Body of pancreas (tissue), 4 donors: Measurements from ENCODE around the gene ACOX1.

Experiments used
- CTCF ChIP-seq, 7 experiments: fragments of 450-650 bp in 4 of 7; fragments of 200-600 bp in 3 of 7; sonication (generic) in 3 of 7; IDR thresholded peaks; one replicate each; pipeline ENCODE4 v1.5.1; 2016 to 2019; ENCODE audit warnings: antibody characterized with exemption in 7 of 7
- POLR2A ChIP-seq, 3 donors: fragments of 450-650 bp; IDR thresholded peaks; one replicate each; pipeline ENCODE4 v1.6.1; 2016; ENCODE audit warnings: antibody characterized with exemption in 3 of 3, mild to moderate bottlenecking in 2 of 3

DNA sequence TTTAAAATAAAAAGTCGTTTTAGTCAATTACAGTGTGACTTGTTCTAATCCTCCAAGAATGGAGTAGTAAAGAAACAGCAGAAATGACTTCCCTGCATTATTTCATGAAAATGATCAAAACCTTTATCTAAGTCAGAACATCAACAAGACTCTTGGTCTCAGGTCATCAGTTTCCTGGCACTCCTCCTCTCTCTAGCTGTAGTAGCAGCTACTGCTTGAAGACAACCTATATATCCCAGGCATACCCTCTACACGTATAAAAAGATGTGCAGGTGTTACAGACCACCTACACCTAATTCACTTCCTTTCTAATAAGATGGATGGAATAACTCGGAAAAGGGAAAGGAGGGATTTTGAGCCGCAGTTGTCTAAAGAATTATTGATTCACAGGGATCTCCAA lies 36.5 kb downstream of the ACOX1 start:
- no peak for TF ChIP-seq CTCF (IDR thresholded peaks at IDR 0.05)
- TF ChIP-seq POLR2A (IDR thresholded peaks at IDR 0.05), result no peak
